Adrenal gland (tissue), 12 donors: Measurements from ENCODE around the gene EID3. TPM values are rescaled to one million over a fixed set of nuclear protein-coding genes. Genes with fewer than 3 reads are reported as not detected.

Source experiments
- DNase-seq, 7 donors: peaks; one replicate each; pipeline ENCODE4 v3.0.0-alpha.2; 2019 to 2020
- H3K27ac ChIP-seq, 5 donors: fragments of 200-600 bp; sonication (generic) in 4 of 5; 1 replicate in 3 of 5; 2 replicates in 2 of 5; pipeline versions ENCODE4 v1.5.1 to v1.8.0; 2016 to 2020; ENCODE audit warnings: mild to moderate bottlenecking in 1 of 5
- H3K27me3 ChIP-seq: fragments of 200-600 bp; 2 replicates; pipeline ENCODE4 v1.8.0; 2021
- H3K36me3 ChIP-seq, 2 donors: fragments of 200-600 bp; replicated peaks in 1 of 2; 1 replicate in 1 of 2; 2 replicates in 1 of 2; pipeline versions ENCODE4 v1.5.1 to v1.8.0; 2018 to 2022
- H3K4me1 ChIP-seq, 2 donors: fragments of 200-600 bp; replicated peaks in 1 of 2; 1 replicate in 1 of 2; 2 replicates in 1 of 2; pipeline versions ENCODE4 v1.5.1 to v1.8.0; 2018 to 2021
- H3K4me3 ChIP-seq, 4 donors: fragments of 200-600 bp; sonication (generic) in 3 of 4; one replicate each; pipeline ENCODE4 v1.5.1; 2016 to 2018
- H3K9me3 ChIP-seq, 3 donors: fragments of 200-600 bp; sonication (generic) in 1 of 3; replicated peaks in 1 of 3; 1 replicate in 2 of 3; 2 replicates in 1 of 3; pipeline versions ENCODE4 v1.5.1 to v1.8.0; 2016 to 2021
- POLR2A ChIP-seq, 2 donors: fragments of 450-650 bp; IDR thresholded peaks; one replicate each; pipeline ENCODE4 v1.6.1; 2017; ENCODE audit warnings: antibody characterized with exemption in 2 of 2, mild to moderate bottlenecking in 2 of 2, moderate library complexity in 1 of 2
- WGBS, 4 donors: extraction: QIAGEN DNeasy Blood & Tissue Kit in 2 of 4; methylation state at CpG; one replicate each; pipeline versions ENCODE4 v1.1.5 to v1.1.7; 2013 to 2017; 5-methylcytosine and 5-hydroxymethylcytosine counted together
- intact Hi-C, 2 donors: fragments of 100-400 bp; cut with DNase I; formaldehyde crosslinking; loops; one replicate each; pipeline versions ENCODE4 v1.14.1 to v1.15.0; 2022 to 2023
- polyA plus RNA-seq, 3 donors: library from polyadenylated mRNA; stranded (reverse); fragments of 200-250 nt in 2 of 3; fragments of 350-450 nt in 1 of 3; fragmentation: Illumina TruSeq in 1 of 3; extraction: RNeasy Lipid Tissue Mini Kit (QIAGEN cat#74804) in 1 of 3; gene quantifications; one replicate each; pipeline ENCODE4 v1.2.3, GENCODE V29; 2013 to 2014
- total RNA-seq, 9 donors: library from RNA; depleted of rRNA in 4 of 9; stranded (reverse); fragments of >200 nt in 4 of 9; fragments of 120-200 nt in 1 of 9; fragmentation: NEBNext Ultra II Directional in 1 of 9; extraction: Animal tissue kit (Norgen Biotek cat#: 25700) in 1 of 9; gene quantifications; one replicate each; pipeline versions ENCODE4 v1.1.0 to v1.2.4, GENCODE V29; 2013 to 2023
- TF ChIP-seq, protein P1 (sequence below), 6 experiments: fragments of 450-650 bp in 4 of 6; fragments of 200-600 bp in 2 of 6; sonication (generic) in 1 of 6; IDR thresholded peaks; 1 replicate in 5 of 6; 2 replicates in 1 of 6; pipeline versions ENCODE4 v1.5.1 to v1.8.0; 2016 to 2021; ENCODE audit warnings: antibody characterized with exemption in 6 of 6, mild to moderate bottlenecking in 2 of 6, moderate library complexity in 1 of 6
- donor health status: healthy with polysubstance abuse.
- donor health status: Bipolar disorder and iron deficiency.
- donor health status: DM: yes; HTN: yes; CAD: no.
- donor health status: DM: no; HTN: no; CAD: no.
- donor health status: DM: no; HTN: no; CAD: no.
- donor health status: DM: yes; HTN: yes; CAD: no.

Gene EID3
- total and polyA plus RNA-seq, 12 donors, result 1.5 to 20.3 (median 5.5) TPM

DNA sequence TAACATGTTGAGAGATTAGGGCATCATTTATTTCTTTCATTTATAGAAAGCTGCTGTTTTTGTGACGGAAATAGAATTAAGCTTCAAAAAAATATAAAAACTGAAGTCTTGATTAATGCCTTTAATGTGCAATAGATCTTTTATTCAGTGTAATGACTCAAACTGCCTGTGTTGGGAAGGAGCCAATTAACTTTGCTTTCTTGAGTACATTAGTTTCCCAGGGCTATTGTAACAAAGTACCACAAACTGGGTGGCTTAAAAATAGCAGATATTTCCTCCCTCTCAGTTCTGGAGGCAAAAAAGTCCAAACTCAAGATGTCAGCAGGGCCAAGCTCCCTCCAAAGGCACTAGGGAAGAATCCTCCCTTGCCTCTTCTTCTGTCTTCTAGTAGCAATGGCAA is 36.6 kb downstream of the EID3 start:
- peaks cover 17 to 61% of the 10 kb centered on the region in 2 donors for H3K4me1 ChIP-seq
- intact Hi-C loops, result no loop called here
- no peaks in the 10 kb centered on the region for H3K9me3 ChIP-seq
- H3K27ac ChIP-seq, result peak overlapping the region in 2 of 5 donors; percentile 19 to 22
- peaks cover 0 to 82% of the 10 kb centered on the region in 2 donors for H3K36me3 ChIP-seq
- H3K27me3 ChIP-seq, result no peaks in the 10 kb centered on the region
- WGBS, 4 donors, result 17 to 28% (median 26%) methylated on average over 1 of the region's 1 CpG
- peak in 2 of 7 donors; percentile 24 to 42 for DNase-seq
- no peak for TF ChIP-seq POLR2A (IDR thresholded peaks at IDR 0.05)
- TF ChIP-seq, protein P1, sequence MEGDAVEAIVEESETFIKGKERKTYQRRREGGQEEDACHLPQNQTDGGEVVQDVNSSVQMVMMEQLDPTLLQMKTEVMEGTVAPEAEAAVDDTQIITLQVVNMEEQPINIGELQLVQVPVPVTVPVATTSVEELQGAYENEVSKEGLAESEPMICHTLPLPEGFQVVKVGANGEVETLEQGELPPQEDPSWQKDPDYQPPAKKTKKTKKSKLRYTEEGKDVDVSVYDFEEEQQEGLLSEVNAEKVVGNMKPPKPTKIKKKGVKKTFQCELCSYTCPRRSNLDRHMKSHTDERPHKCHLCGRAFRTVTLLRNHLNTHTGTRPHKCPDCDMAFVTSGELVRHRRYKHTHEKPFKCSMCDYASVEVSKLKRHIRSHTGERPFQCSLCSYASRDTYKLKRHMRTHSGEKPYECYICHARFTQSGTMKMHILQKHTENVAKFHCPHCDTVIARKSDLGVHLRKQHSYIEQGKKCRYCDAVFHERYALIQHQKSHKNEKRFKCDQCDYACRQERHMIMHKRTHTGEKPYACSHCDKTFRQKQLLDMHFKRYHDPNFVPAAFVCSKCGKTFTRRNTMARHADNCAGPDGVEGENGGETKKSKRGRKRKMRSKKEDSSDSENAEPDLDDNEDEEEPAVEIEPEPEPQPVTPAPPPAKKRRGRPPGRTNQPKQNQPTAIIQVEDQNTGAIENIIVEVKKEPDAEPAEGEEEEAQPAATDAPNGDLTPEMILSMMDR (IDR thresholded peaks at IDR 0.05), result no peak
- no peak overlapping the region for H3K4me3 ChIP-seq

DNA sequence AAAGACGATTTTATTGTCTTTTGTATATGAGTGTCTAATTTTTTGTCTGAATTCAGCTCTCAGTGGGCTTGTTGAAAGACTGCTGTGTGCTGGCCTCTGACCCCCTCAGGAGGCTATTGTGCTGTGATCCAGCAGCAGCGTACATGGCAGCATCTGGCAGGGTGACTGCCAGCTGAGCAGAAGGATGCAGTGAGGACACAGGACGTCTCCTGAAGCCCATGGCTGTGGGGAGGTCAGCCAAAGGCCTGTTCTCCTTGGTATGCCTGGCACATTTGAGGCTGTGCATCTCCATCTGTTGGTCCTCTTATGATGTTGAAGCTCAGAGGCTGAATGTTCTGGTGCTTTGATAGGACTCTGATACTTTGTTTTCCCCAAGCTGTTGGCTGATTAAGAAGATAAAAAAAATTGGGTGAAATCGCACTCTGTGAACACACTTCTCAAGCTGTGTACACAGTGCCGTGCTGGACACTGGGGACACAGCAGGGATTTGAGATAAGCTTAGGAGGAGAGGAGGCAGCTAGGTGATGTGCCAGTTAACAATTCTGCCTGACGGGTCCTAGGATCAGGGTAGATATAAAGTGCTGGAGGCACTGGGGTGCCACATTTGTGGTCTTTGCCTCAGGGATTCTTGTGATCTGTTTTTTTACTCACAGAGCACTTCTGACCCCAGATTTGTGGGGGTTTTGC is 37.5 kb downstream of the EID3 start:
- Histone ChIP-seq H3K4me3 (no peak overlapping the region), H3K27me3 (no peaks in the 10 kb centered on the region), H3K9me3 (no peaks in the 10 kb centered on the region), H3K36me3 (peaks cover 0 to 78% of the 10 kb centered on the region in 2 donors), H3K4me1 (peaks cover 17 to 62% of the 10 kb centered on the region in 2 donors), H3K27ac (peak overlapping the region in 1 of 5 donors; percentile 19)
- 78 to 91% (median 81%) methylated on average over 5 to 6 of the region's 6 CpGs for WGBS, 4 donors
- intact Hi-C loops, result no loop called here
- TF ChIP-seq POLR2A (IDR thresholded peaks at IDR 0.05), result no peak
- TF ChIP-seq, protein P1 (IDR thresholded peaks at IDR 0.05), result no peak
- DNase-seq, result no peak

DNA sequence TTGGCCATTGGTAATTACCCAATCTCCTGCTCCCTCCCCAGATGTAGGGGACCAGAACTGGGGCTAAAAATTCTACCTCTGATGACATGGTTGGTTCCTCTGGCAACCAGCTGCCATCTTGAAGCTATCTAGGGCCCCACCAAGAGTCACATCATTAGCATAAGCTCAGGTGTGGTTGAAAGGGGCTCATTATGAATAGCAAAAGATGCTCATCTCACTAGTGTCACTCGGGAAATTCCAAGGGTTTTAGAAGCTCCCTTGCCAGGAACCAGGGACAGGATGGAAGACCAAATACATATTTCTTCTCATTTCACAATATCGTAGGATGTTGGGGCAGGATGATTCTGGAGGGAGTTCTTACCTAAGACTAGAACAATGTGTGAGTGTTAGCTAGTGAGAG is 38.6 kb downstream of the EID3 start:
- no peak overlapping the region for H3K4me3 ChIP-seq
- TF ChIP-seq, protein P1 (IDR thresholded peaks at IDR 0.05), result no peak
- no peak for TF ChIP-seq POLR2A (IDR thresholded peaks at IDR 0.05)
- no peaks in the 10 kb centered on the region for H3K27me3 ChIP-seq
- H3K4me1 ChIP-seq, result peaks cover 17 to 62% of the 10 kb centered on the region in 2 donors
- peaks cover 0 to 72% of the 10 kb centered on the region in 2 donors for H3K36me3 ChIP-seq
- no peak overlapping the region for H3K27ac ChIP-seq
- no peaks in the 10 kb centered on the region for H3K9me3 ChIP-seq
- WGBS, 4 donors, result 92 to 100% (median 94%) methylated on average over 2 of the region's 2 CpGs
- no peak for DNase-seq
- intact Hi-C loops, result no loop called here

DNA sequence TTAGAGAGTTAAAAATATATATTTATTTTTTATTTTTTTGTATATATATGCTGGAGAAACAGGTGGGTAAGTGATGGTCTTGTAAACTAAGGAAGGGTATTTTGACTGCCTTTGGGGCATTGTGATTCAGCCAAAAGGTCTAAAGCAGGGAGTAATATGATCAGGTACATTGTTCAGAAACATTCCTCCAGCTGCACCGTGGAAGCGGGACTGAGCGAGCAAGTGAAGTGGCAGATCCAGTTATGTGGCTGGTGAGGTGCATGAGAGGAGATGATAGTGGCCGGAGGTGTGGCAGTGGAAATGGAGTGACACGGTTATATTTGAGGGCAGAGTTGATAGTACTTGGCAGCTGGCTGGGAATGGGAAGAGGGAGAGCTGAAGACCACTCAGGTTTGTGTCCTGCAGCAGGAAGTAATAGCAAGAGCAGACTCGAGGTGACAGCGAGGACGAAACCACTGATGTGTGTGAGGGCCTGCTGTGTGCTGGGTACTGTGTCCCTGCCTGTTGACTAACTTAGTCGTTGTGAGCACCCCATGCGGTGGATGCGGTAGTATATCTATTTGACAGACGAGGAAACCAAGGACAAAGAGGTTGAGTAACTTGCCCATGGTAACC is 39.2 kb downstream of the EID3 start:
- Histone ChIP-seq H3K36me3 (peaks cover 0 to 72% of the 10 kb centered on the region in 2 donors), H3K9me3 (no peaks in the 10 kb centered on the region), H3K4me1 (peaks cover 17 to 62% of the 10 kb centered on the region in 2 donors), H3K4me3 (no peak overlapping the region), H3K27ac (peak overlapping the region in 1 of 5 donors; percentile 18), H3K27me3 (no peaks in the 10 kb centered on the region)
- 81 to 84% (median 82%) methylated on average over 12 of the region's 12 CpGs for WGBS, 4 donors
- TF ChIP-seq, protein P1 (IDR thresholded peaks at IDR 0.05), result no peak
- TF ChIP-seq POLR2A (IDR thresholded peaks at IDR 0.05), result no peak
- intact Hi-C loops, result no loop called here
- peak in 1 of 7 donors; percentile 19 for DNase-seq
